Liver (tissue), 9 donors: Measurements from ENCODE around the gene AP1M2. TPM values are rescaled to one million over a fixed set of nuclear protein-coding genes. Genes with fewer than 3 reads are reported as not detected.
A peak's percentile ranks its signal among the peaks of the same experiment; 100 is the strongest.

Experiments
- DNase-seq: peaks from one replicate; pipeline ENCODE4 v3.0.0-alpha.2; 2017; ENCODE audit warnings: low spot score
- H3K27ac ChIP-seq, 2 donors: one replicate each; pipeline ENCODE4 v1.7.0; 2013; ENCODE audit warnings: inconsistent platforms in 2 of 2, low read length in 2 of 2, control low read depth in 1 of 2, low read depth in 1 of 2, mild to moderate bottlenecking in 1 of 2
- H3K27me3 ChIP-seq, 4 donors: one replicate each; pipeline versions ENCODE4 v1.6.1 to v1.7.0; 2013; ENCODE audit warnings: low read length in 3 of 4, inconsistent platforms in 1 of 4, mild to moderate bottlenecking in 1 of 4, moderate library complexity in 1 of 4; ENCODE audit not compliant: control insufficient read depth in 4 of 4, insufficient read depth in 4 of 4
- H3K36me3 ChIP-seq, 4 donors: one replicate each; pipeline versions ENCODE4 v1.6.1 to v1.7.0; 2013; ENCODE audit warnings: low read length in 3 of 4, mild to moderate bottlenecking in 3 of 4, low read depth in 1 of 4, moderate library complexity in 1 of 4; ENCODE audit not compliant: control insufficient read depth in 4 of 4, insufficient read depth in 3 of 4
- H3K4me1 ChIP-seq, 4 donors: one replicate each; pipeline versions ENCODE4 v1.6.1 to v1.7.0; 2013; ENCODE audit warnings: low read length in 3 of 4, mild to moderate bottlenecking in 3 of 4, moderate library complexity in 1 of 4; ENCODE audit not compliant: control insufficient read depth in 4 of 4, insufficient read depth in 4 of 4
- H3K4me3 ChIP-seq, 3 donors: one replicate each; pipeline versions ENCODE4 v1.6.1 to v1.7.0; 2013; ENCODE audit warnings: low read length in 3 of 3, control low read depth in 1 of 3, low read depth in 1 of 3, mild to moderate bottlenecking in 1 of 3
- H3K9ac ChIP-seq, 2 donors: one replicate each; pipeline ENCODE4 v1.7.0; 2013; ENCODE audit warnings: low read length in 2 of 2, mild to moderate bottlenecking in 2 of 2, moderate library complexity in 2 of 2, control low read depth in 1 of 2, low read depth in 1 of 2
- H3K9me3 ChIP-seq, 4 donors: one replicate each; pipeline versions ENCODE4 v1.6.1 to v1.7.0; 2013; ENCODE audit warnings: low read length in 3 of 4; ENCODE audit not compliant: control insufficient read depth in 4 of 4
- HNF4A ChIP-seq, 2 donors: conservative IDR thresholded peaks; 2 replicates each; pipeline ENCODE4 v1.6.1; 2016; ENCODE audit warnings: antibody characterized with exemption in 2 of 2, mild to moderate bottlenecking in 2 of 2
- JUND ChIP-seq, 2 donors: IDR thresholded peaks; 2 replicates each; pipeline ENCODE4 v1.6.1; 2016; ENCODE audit warnings: antibody characterized with exemption in 2 of 2
- NR2F2 ChIP-seq: IDR thresholded peaks from 2 replicates; pipeline ENCODE4 v1.6.1; 2016; ENCODE audit warnings: antibody characterized with exemption
- REST ChIP-seq: IDR thresholded peaks from 2 replicates; pipeline ENCODE4 v1.6.1; 2016; ENCODE audit warnings: antibody characterized with exemption, mild to moderate bottlenecking
- SP1 ChIP-seq: IDR thresholded peaks from 2 replicates; pipeline ENCODE4 v1.6.1; 2018; ENCODE audit warnings: antibody characterized with exemption, mild to moderate bottlenecking
- YY1 ChIP-seq: IDR thresholded peaks from 2 replicates; pipeline ENCODE4 v1.6.1; 2016; ENCODE audit warnings: antibody characterized with exemption, mild to moderate bottlenecking
- WGBS: extraction: QIAGEN DNeasy Blood & Tissue Kit; methylation state at CpG from one replicate; pipeline ENCODE4 v1.1.7; 2013; 5-methylcytosine and 5-hydroxymethylcytosine counted together
- polyA plus RNA-seq, 2 donors: library from polyadenylated mRNA; stranded (reverse) in 1 of 2; unstranded in 1 of 2; fragments of 200-250 nt in 1 of 2; fragments of >200 nt in 1 of 2; fragmentation: Nextera tagmentation in 1 of 2; extraction: Ambion mirVana in 1 of 2; gene quantifications; one replicate each; pipeline versions ENCODE4 v1.2.1 to v1.2.3, GENCODE V29; 2013 to 2015
- total RNA-seq, 2 donors: library from RNA; depleted of rRNA; stranded (reverse); fragments of >200 nt; gene quantifications; one replicate each; pipeline ENCODE4 v1.2.3, GENCODE V29; 2014
- TF ChIP-seq, protein P1 (sequence below): fragments of 150-350 bp; IDR thresholded peaks from 2 replicates; pipeline ENCODE4 v1.5.1; 2017; ENCODE audit warnings: improper control_type of control experiment, low read depth, low read length; ENCODE audit not compliant: missing input control
- donor health status: healthy.
- donor health status: healthy.
- donor health status: healthy.
- donor health status: healthy.
- donor health status: healthy.

Gene AP1M2
- total and polyA plus RNA-seq, 4 donors = 0.42 to 1.3 (median 0.70) TPM

- Histone ChIP-seq H3K36me3 (no peaks in the 10 kb centered on the region), H3K9ac (peak overlapping the region in 1 of 2 donors; percentile 53), H3K9me3 (no peaks in the 10 kb centered on the region), H3K27me3 (no peaks in the 10 kb centered on the region), H3K4me3 (no peak overlapping the region), H3K27ac (peak overlapping the region; percentile 92 to 93), H3K4me1 (peaks cover 0 to 8% (median 1%) of the 10 kb centered on the region in 4 donors)
- DNase-seq = no peak
- TF ChIP-seq HNF4A (conservative IDR thresholded peaks at IDR 0.05) (no peak), JUND (IDR thresholded peaks at IDR 0.05) (no peak), NR2F2 (peak; percentile 60)
- 70% methylated on average over 9 of the region's 9 CpGs for WGBS
Measured at GRCh38 chr19:10604460-10604980, 17.4 kb upstream of the AP1M2 start.

DNA sequence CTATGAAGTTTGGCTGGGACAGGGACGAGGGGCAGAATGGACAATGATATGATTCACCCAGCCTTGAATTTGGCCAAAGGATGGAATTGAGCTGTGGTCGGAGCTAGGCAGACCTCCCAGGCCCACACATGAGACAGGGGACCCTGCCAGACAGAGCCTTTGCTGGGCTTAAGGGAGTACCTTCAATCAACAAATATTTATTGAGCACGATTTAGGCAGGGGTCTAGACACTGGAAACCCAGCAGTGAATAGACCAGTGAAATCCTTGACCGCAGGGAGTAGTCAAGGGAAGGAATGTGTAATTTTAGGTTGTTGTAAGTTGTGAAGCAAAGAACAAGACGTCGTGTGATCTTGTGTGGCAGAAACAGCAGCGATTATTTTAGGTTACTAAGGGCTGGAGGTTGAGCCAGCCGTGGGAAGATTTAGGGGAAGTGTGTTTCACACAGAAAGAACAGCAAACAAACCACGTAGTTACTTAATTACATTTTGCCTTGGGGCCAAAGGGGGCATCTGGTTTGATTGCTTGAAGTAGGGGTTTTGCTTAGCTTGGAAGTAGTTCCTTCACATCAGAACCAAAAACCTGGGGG lies 16.9 kb upstream of the AP1M2 start:
- H3K27ac ChIP-seq = peak overlapping the region; percentile 92 to 93
- no peak for DNase-seq
- no peaks in the 10 kb centered on the region for H3K27me3 ChIP-seq
- peak; percentile 34 for TF ChIP-seq SP1
- TF ChIP-seq, protein P1, sequence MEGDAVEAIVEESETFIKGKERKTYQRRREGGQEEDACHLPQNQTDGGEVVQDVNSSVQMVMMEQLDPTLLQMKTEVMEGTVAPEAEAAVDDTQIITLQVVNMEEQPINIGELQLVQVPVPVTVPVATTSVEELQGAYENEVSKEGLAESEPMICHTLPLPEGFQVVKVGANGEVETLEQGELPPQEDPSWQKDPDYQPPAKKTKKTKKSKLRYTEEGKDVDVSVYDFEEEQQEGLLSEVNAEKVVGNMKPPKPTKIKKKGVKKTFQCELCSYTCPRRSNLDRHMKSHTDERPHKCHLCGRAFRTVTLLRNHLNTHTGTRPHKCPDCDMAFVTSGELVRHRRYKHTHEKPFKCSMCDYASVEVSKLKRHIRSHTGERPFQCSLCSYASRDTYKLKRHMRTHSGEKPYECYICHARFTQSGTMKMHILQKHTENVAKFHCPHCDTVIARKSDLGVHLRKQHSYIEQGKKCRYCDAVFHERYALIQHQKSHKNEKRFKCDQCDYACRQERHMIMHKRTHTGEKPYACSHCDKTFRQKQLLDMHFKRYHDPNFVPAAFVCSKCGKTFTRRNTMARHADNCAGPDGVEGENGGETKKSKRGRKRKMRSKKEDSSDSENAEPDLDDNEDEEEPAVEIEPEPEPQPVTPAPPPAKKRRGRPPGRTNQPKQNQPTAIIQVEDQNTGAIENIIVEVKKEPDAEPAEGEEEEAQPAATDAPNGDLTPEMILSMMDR = no peak
- peak overlapping the region in 1 of 2 donors; percentile 75 for H3K9ac ChIP-seq
- 45% methylated on average over 9 of the region's 9 CpGs for WGBS
- H3K36me3 ChIP-seq = no peaks in the 10 kb centered on the region
- peaks cover 0 to 8% (median 1%) of the 10 kb centered on the region in 4 donors for H3K4me1 ChIP-seq
- no peaks in the 10 kb centered on the region for H3K9me3 ChIP-seq
- peak overlapping the region in 1 of 3 donors; percentile 84 for H3K4me3 ChIP-seq

GRCh38 chr19:10603084-10603872 lies 16.2 kb upstream of the AP1M2 start:
- Histone ChIP-seq H3K4me1 (peaks cover 0 to 8% (median 1%) of the 10 kb centered on the region in 4 donors), H3K27me3 (no peaks in the 10 kb centered on the region), H3K36me3 (no peaks in the 10 kb centered on the region), H3K9ac (peak overlapping the region; percentile 55 to 90), H3K9me3 (no peaks in the 10 kb centered on the region), H3K27ac (peak overlapping the region; percentile 92 to 93), H3K4me3 (peak overlapping the region; percentile 14 to 86 (median 84))
- peak; percentile 54 for DNase-seq
- WGBS = 26% methylated on average over 19 of the region's 19 CpGs
- TF ChIP-seq REST (no peak), YY1 (peak; percentile 15)
